ENCODE measurements around the gene FERMT1.

The FERMT1 gene

DNA sequence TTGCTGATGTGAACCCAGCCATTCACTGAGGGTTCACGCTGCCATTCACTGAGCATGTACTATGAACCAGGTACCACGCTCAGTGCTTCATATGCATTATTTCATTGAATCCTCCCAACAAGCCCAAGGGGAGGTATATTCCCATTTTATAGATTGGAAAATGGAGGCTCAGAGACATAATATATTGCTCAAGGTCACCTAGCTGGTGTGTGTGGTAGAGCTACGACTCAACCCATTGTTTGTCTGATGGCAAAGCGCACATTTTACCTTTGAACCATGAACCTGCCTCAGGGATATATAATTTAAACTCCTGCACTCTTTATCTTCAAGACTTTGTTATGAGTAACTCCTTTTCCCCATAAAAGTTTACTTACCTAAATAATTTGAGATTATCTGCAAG lies 28.3 kb downstream of the FERMT1 start:
- 92% methylated on average over 4 of the region's 4 CpGs for WGBS
- Histone ChIP-seq H3K9ac (ENCODE audit: low read depth, low read length) (no peak overlapping the region), H3K27ac (ENCODE audit: low read depth, low read length) (no peak overlapping the region), H3K27me3 (ENCODE audit: insufficient read depth, low read length) (no peaks in the 10 kb centered on the region), H3K4me3 (ENCODE audit: low read length) (no peak overlapping the region), H3K36me3 (ENCODE audit: insufficient read depth, low read length) (peaks cover 44% of the 10 kb centered on the region), H3K4me1 (ENCODE audit: insufficient read depth, low read length) (no peaks in the 10 kb centered on the region), H3K9me3 (ENCODE audit: insufficient read depth, low read depth, low read length) (no peaks in the 10 kb centered on the region)

DNA sequence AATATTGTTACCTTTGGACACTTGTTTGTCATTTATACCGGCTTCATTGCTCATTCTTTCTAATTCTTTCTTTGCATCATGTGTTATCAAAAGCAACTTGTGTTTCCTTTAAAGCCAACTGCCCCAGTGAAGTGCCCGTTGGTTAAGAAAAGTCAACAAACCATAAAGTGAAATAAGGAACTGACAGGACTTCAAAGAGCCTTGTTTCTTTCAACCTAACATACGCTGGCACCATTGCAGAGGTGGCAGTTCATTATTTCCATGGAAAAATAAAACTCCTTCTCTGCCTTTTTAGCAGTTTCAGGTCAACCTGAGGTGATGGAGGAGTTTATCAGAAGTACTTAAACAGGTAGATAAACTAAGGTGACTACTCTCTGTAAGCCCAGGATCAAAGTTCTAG lies 28.8 kb downstream of the FERMT1 start:
- Histone ChIP-seq H3K27me3 (ENCODE audit: insufficient read depth, low read length) (no peaks in the 10 kb centered on the region), H3K4me1 (ENCODE audit: insufficient read depth, low read length) (no peaks in the 10 kb centered on the region), H3K4me3 (ENCODE audit: low read length) (no peak overlapping the region), H3K9ac (ENCODE audit: low read depth, low read length) (no peak overlapping the region), H3K27ac (ENCODE audit: low read depth, low read length) (no peak overlapping the region), H3K36me3 (ENCODE audit: insufficient read depth, low read length) (peaks cover 49% of the 10 kb centered on the region), H3K9me3 (ENCODE audit: insufficient read depth, low read depth, low read length) (no peaks in the 10 kb centered on the region)
- 97% methylated on average over 3 of the region's 3 CpGs for WGBS

DNA sequence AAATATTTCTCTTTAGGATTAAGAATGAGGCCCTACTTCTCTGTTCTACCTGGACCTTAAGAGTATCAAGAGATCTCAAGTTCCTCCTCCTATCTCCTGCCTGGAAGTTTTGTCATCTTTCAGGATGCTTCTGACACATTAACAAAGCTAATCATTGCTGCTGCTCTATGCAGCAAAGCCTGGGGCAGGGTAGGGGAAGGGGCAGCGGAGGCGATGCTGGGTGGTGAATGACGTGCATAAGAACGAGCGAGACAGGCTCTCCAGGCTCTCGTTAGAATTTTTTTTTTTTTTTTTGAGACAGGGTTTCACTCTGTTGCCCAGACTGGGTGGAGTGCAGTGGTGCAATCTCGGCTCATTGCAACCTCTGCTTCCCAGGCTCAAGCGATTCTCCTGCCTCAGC lies 31.2 kb downstream of the FERMT1 start:
- Histone ChIP-seq H3K36me3 (ENCODE audit: insufficient read depth, low read length) (peaks cover 49% of the 10 kb centered on the region), H3K9ac (ENCODE audit: low read depth, low read length) (no peak overlapping the region), H3K4me1 (ENCODE audit: insufficient read depth, low read length) (no peaks in the 10 kb centered on the region), H3K4me3 (ENCODE audit: low read length) (no peak overlapping the region), H3K27me3 (ENCODE audit: insufficient read depth, low read length) (no peaks in the 10 kb centered on the region), H3K9me3 (ENCODE audit: insufficient read depth, low read depth, low read length) (no peaks in the 10 kb centered on the region), H3K27ac (ENCODE audit: low read depth, low read length) (no peak overlapping the region)
- 95% methylated on average over 8 of the region's 8 CpGs for WGBS

DNA sequence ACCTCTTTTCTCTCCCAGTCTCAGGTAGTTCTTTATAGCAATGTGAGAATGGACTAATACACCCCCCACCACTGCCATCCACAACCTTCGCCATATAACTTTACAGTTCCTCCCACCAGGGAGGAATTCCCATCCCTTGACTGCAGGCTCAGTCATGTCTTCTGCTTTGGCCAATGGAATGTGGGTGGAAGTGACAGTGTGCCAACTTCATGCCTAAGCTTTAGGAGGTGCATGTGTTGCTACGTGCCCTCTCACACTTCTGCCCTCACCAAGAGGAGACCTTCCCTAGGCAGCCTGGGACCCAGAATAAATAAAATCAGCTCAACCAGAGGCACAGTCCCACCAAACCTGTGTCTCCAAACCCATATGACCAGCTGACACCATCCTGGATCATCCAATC lies 36.0 kb downstream of the FERMT1 start:
- H3K4me3 ChIP-seq (ENCODE audit: low read length), result no peak overlapping the region
- no peaks in the 10 kb centered on the region for H3K9me3 ChIP-seq (ENCODE audit: insufficient read depth, low read depth, low read length)
- no peaks in the 10 kb centered on the region for H3K27me3 ChIP-seq (ENCODE audit: insufficient read depth, low read length)
- H3K27ac ChIP-seq (ENCODE audit: low read depth, low read length), result no peak overlapping the region
- no peaks in the 10 kb centered on the region for H3K4me1 ChIP-seq (ENCODE audit: insufficient read depth, low read length)
- H3K36me3 ChIP-seq (ENCODE audit: insufficient read depth, low read length), result peaks cover 54% of the 10 kb centered on the region
- H3K9ac ChIP-seq (ENCODE audit: low read depth, low read length), result no peak overlapping the region
- WGBS, result 100% methylated on average over 1 of the region's 2 CpGs

DNA sequence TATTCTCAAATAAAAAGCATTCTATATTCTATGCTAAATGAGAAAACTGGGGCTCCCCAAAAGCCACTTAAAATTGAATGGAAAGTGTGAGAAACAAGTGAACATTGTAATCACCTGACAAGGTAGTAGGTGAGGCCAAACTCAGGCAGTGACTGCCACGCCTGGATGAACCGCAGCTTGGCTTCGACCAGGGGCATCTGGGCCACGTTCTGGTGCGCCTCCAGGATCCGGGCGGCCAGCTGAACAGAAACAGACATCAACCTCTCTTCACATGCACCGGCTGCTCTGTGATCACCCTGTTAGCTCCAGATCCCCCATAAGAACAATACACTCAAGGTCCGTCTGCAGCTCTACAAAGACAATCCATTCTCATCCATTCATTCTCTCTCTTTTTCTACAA lies 38.9 kb downstream of the FERMT1 start:
- WGBS, result 89% methylated on average over 9 of the region's 9 CpGs
- Histone ChIP-seq H3K9ac (ENCODE audit: low read depth, low read length) (no peak overlapping the region), H3K27me3 (ENCODE audit: insufficient read depth, low read length) (no peaks in the 10 kb centered on the region), H3K4me3 (ENCODE audit: low read length) (no peak overlapping the region), H3K9me3 (ENCODE audit: insufficient read depth, low read depth, low read length) (no peaks in the 10 kb centered on the region), H3K27ac (ENCODE audit: low read depth, low read length) (no peak overlapping the region), H3K36me3 (ENCODE audit: insufficient read depth, low read length) (peaks cover 50% of the 10 kb centered on the region), H3K4me1 (ENCODE audit: insufficient read depth, low read length) (no peaks in the 10 kb centered on the region)

DNA sequence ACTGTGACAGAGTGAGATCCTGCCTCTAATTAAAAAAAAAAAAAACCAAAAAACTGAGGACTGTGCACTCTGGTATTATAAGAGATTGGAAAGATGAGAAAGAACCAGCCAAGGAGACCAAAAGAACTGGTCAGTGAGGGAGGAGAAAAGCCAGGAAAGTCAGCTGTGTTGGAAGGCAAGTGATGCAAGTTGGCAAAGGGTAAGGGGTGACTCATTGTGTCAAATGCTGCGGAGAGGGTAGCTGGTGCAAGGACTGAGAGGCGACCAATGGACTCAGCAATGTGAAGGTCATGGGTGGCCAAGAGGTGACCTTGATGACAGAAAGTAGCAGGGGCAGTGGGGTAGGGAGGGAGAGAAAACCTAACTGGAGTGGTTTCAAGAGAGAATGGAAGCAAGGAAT lies 41.6 kb downstream of the FERMT1 start:
- H3K9ac ChIP-seq (ENCODE audit: low read depth, low read length), result no peak overlapping the region
- no peaks in the 10 kb centered on the region for H3K27me3 ChIP-seq (ENCODE audit: insufficient read depth, low read length)
- peaks cover 53% of the 10 kb centered on the region for H3K36me3 ChIP-seq (ENCODE audit: insufficient read depth, low read length)
- WGBS, result 93% methylated on average over 2 of the region's 2 CpGs
- no peak overlapping the region for H3K27ac ChIP-seq (ENCODE audit: low read depth, low read length)
- no peaks in the 10 kb centered on the region for H3K4me1 ChIP-seq (ENCODE audit: insufficient read depth, low read length)
- no peaks in the 10 kb centered on the region for H3K9me3 ChIP-seq (ENCODE audit: insufficient read depth, low read depth, low read length)
- no peak overlapping the region for H3K4me3 ChIP-seq (ENCODE audit: low read length)

DNA sequence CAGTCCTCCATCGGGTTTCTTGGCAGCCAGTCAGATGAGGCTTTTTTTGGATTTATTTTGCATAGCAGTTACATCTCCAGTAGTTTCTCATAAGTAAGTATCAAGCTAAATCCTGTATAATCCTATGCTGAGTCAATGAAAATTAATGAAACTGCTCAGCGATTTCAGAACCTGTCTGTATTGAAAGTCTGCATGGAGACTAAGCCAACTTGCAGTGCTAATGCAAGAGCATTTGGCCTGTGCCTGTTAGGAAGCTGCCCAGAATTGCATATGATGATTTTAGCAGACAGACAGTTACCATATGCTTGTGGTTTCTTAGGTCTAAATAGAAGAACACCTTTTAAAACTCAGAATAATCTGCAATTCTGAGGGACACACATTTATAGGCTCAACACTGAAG lies 43.8 kb downstream of the FERMT1 start:
- Histone ChIP-seq H3K36me3 (ENCODE audit: insufficient read depth, low read length) (peaks cover 51% of the 10 kb centered on the region), H3K9ac (ENCODE audit: low read depth, low read length) (no peak overlapping the region)

DNA sequence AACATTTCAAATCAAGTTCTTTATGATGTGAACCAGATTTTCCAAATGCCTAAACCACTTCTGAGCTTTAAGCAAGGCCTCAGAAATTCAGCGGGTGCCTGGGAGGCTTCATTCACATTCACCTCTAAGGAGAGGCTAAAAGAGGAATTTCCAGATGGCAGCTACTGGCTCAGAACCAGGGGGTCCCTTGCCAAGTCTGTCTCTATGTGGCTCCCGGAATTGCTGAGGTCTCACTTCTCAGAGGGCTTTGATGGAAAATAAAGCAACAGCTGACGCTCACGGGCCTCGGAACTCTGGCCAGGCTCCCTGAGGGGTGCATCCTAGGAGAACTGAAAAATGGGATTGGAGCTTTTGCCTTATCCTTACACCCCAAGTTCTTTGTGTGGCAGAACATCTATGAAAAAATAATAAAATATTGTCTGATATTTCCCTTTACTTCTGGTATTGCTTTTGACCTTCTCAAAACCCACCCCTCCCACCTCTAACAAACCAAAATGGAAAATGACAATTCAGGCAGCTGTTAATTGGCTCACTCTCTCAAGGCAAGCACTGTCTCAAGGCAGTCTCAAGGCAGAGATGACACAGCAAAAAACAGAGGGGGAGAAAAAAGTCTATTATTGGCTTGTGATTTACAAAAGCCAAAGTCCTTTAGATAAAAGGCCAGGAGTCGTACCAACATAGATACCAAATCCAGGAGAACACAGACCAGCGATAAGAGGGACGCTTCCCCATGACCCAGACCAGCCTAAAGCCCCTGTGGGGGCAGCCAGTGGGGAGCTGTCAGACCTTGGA lies 47.2 kb downstream of the FERMT1 start:
- H3K4me3 ChIP-seq (ENCODE audit: low read length), result no peak overlapping the region
- H3K36me3 ChIP-seq (ENCODE audit: insufficient read depth, low read length), result peaks cover 36% of the 10 kb centered on the region
- no peaks in the 10 kb centered on the region for H3K9me3 ChIP-seq (ENCODE audit: insufficient read depth, low read depth, low read length)
- WGBS, result 92% methylated on average over 8 of the region's 8 CpGs
- H3K27me3 ChIP-seq (ENCODE audit: insufficient read depth, low read length), result no peaks in the 10 kb centered on the region
- H3K4me1 ChIP-seq (ENCODE audit: insufficient read depth, low read length), result no peaks in the 10 kb centered on the region
- H3K27ac ChIP-seq (ENCODE audit: low read depth, low read length), result no peak overlapping the region
- H3K9ac ChIP-seq (ENCODE audit: low read depth, low read length), result no peak overlapping the region

More for the DNA sequence above, 43.8 kb downstream of the FERMT1 start:
- no peaks in the 10 kb centered on the region for H3K9me3 ChIP-seq (ENCODE audit: insufficient read depth, low read depth, low read length)
- no peak overlapping the region for H3K4me3 ChIP-seq (ENCODE audit: low read length)
- 86% methylated on average over 2 of the region's 2 CpGs for WGBS
- H3K4me1 ChIP-seq (ENCODE audit: insufficient read depth, low read length), result no peaks in the 10 kb centered on the region
- no peak overlapping the region for H3K27ac ChIP-seq (ENCODE audit: low read depth, low read length)
- H3K27me3 ChIP-seq (ENCODE audit: insufficient read depth, low read length), result no peaks in the 10 kb centered on the region

DNA sequence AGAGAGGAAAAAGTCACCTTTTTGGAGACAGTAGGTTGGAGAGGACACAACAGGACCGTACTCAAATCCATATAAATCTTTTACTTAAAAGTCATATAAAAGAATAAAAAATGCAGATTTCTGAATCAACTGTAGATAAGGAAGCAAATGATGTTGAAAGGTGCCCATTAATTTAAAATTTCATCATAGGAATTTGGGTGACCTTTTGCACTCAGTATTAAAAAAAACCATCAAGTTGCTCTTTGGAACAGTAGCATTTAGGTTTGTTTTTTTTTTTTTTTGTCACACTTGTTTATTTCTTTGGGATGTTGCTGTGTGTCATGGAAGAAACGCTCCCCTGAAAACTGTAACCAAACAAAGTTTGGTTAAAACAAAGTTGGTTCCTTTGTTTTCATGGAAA lies 48.0 kb downstream of the FERMT1 start:
- H3K9ac ChIP-seq (ENCODE audit: low read depth, low read length), result no peak overlapping the region
- H3K4me3 ChIP-seq (ENCODE audit: low read length), result no peak overlapping the region
- no peak overlapping the region for H3K27ac ChIP-seq (ENCODE audit: low read depth, low read length)
- H3K36me3 ChIP-seq (ENCODE audit: insufficient read depth, low read length), result peaks cover 36% of the 10 kb centered on the region
- no peaks in the 10 kb centered on the region for H3K27me3 ChIP-seq (ENCODE audit: insufficient read depth, low read length)
- 95% methylated on average over 1 of the region's 2 CpGs for WGBS
- H3K9me3 ChIP-seq (ENCODE audit: insufficient read depth, low read depth, low read length), result no peaks in the 10 kb centered on the region
- no peaks in the 10 kb centered on the region for H3K4me1 ChIP-seq (ENCODE audit: insufficient read depth, low read length)

DNA sequence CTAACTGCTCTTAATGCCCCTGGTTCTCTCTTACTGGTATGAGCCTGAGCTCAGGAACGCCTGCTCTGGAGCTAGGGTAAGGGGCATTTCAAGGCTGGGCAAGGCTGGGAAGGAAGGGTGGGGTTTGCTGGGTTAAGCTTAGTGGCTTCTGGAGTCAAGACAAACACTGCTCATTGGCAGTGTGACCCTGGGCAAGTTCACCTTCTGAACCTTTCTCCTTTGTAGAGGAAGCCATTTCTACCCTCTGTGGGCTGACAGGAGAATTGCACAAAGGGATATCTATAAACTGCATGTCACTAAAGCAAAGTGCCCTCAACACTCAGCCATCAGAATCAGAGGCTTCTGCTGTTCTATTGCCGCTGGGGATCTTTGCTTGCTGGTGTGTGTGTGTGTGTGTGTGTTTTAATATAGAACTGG lies 48.7 kb downstream of the FERMT1 start:
- H3K4me1 ChIP-seq (ENCODE audit: insufficient read depth, low read length), result no peaks in the 10 kb centered on the region
- H3K27ac ChIP-seq (ENCODE audit: low read depth, low read length), result no peak overlapping the region
- H3K9me3 ChIP-seq (ENCODE audit: insufficient read depth, low read depth, low read length), result no peaks in the 10 kb centered on the region
- no peak overlapping the region for H3K9ac ChIP-seq (ENCODE audit: low read depth, low read length)
- WGBS, result 91% methylated on average over 2 of the region's 2 CpGs
- no peak overlapping the region for H3K4me3 ChIP-seq (ENCODE audit: low read length)
- H3K36me3 ChIP-seq (ENCODE audit: insufficient read depth, low read length), result peaks cover 35% of the 10 kb centered on the region
- no peaks in the 10 kb centered on the region for H3K27me3 ChIP-seq (ENCODE audit: insufficient read depth, low read length)

DNA sequence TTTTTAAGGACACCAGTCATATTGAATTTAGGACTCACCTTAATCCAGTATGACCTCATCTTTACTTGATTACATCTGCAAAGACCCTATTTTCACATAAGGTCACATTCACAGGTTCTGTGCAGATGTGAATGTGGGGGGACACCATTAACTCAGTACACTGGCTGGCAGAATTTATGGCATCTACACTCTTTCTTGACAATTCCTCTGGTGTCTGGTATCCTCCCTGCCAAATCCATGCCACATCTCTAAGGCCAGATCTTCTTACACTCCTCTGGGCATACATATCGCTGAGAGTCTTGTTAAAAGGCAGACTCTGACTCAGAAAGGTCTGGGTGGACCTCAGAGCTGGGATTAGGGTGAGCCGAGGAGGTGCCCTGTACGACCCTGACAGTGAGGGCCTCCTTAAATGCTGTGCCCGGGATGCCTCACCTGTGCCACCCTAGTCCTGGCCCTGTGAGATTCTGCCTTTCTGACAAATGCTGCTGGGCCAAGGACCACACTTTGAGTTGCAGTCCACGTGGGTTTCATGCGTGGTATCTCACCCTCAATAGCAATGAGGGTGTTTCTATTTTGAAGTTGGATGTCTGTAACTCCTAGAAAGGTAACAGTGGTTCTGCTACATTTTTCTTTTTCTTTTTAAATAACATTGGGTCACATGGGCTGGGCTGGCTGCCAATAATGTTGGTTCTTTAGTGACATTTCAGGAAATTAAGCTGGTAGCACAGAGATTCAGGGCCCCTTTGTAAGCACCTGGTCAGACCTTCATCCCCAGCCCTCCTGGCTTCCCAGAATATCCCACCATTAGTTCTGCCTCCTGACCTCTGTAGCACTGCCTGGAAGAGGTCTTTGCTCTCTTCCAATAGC lies 51.8 kb downstream of the FERMT1 start:
- 93% methylated on average over 6 of the region's 6 CpGs for WGBS
- Histone ChIP-seq H3K4me1 (ENCODE audit: insufficient read depth, low read length) (no peaks in the 10 kb centered on the region), H3K9ac (ENCODE audit: low read depth, low read length) (no peak overlapping the region), H3K36me3 (ENCODE audit: insufficient read depth, low read length) (peaks cover 14% of the 10 kb centered on the region), H3K27me3 (ENCODE audit: insufficient read depth, low read length) (no peaks in the 10 kb centered on the region), H3K9me3 (ENCODE audit: insufficient read depth, low read depth, low read length) (no peaks in the 10 kb centered on the region), H3K4me3 (ENCODE audit: low read length) (no peak overlapping the region), H3K27ac (ENCODE audit: low read depth, low read length) (no peak overlapping the region)

Data from HUES64 (cell line).